ENCODE data around the gene PPP2R5D.

Gene PPP2R5D

GRCh38 chr6:43029120-43029519 lies 44.8 kb downstream of the PPP2R5D start:
- no peak overlapping the region for H4K8ac ChIP-seq (ENCODE audit: low read depth, low read length)
- no peak overlapping the region for H3K23ac ChIP-seq (ENCODE audit: low read length)
- H3K9ac ChIP-seq (ENCODE audit: low read length) = no peak overlapping the region
- no peak for DNase-seq
- H3K79me2 ChIP-seq (ENCODE audit: control insufficient read depth, insufficient read depth, low read length) = peaks cover 6% of the 10 kb centered on the region
- H3K18ac ChIP-seq (ENCODE audit: low read length) = no peak overlapping the region
- H3K4me3 ChIP-seq (ENCODE audit: low read length) = no peak overlapping the region
- no peak overlapping the region for H4K5ac ChIP-seq (ENCODE audit: low read length)
- no peak overlapping the region for H3K4me2 ChIP-seq (ENCODE audit: low read length)
- H2BK120ac ChIP-seq (ENCODE audit: low read depth, low read length) = no peak overlapping the region
- H2BK5ac ChIP-seq (ENCODE audit: low read length) = no peak overlapping the region
- no peak overlapping the region for H2BK15ac ChIP-seq (replicated peaks; ENCODE audit: low read depth)
- peaks cover 31% of the 10 kb centered on the region for H3K36me3 ChIP-seq (ENCODE audit: control insufficient read depth, insufficient read depth, low read length)
- H3K27ac ChIP-seq (ENCODE audit: low read depth, low read length) = no peak overlapping the region
- no peaks in the 10 kb centered on the region for H3K4me1 ChIP-seq (ENCODE audit: control insufficient read depth, low read depth, low read length)
- no peak overlapping the region for H3K56ac ChIP-seq (ENCODE audit: low read length)
- H3K79me1 ChIP-seq (ENCODE audit: low read length) = peaks cover 7% of the 10 kb centered on the region
- H2AK5ac ChIP-seq (ENCODE audit: low read length) = no peak overlapping the region
- no CpG with 5 or more reads among the region's 9 CpGs for WGBS (ENCODE audit: extremely low coverage, insufficient coverage, low lambda C conversion rate)
- no peak overlapping the region for H3K4ac ChIP-seq (ENCODE audit: low read depth, low read length)
- no peaks in the 10 kb centered on the region for H3K27me3 ChIP-seq (ENCODE audit: insufficient read depth, low read length, poor library complexity)

GRCh38 chr6:43032326-43032725 lies 48.0 kb downstream of the PPP2R5D start:
- Histone ChIP-seq H2AK5ac (ENCODE audit: low read length) (no peak overlapping the region), H3K4ac (ENCODE audit: low read depth, low read length) (no peak overlapping the region), H3K4me3 (ENCODE audit: low read length) (no peak overlapping the region), H3K79me2 (ENCODE audit: control insufficient read depth, insufficient read depth, low read length) (no peaks in the 10 kb centered on the region), H3K56ac (ENCODE audit: low read length) (no peak overlapping the region), H3K4me1 (ENCODE audit: control insufficient read depth, low read depth, low read length) (no peaks in the 10 kb centered on the region), H3K27me3 (ENCODE audit: insufficient read depth, low read length, poor library complexity) (no peaks in the 10 kb centered on the region), H4K5ac (ENCODE audit: low read length) (no peak overlapping the region), H3K4me2 (ENCODE audit: low read length) (no peak overlapping the region), H2BK120ac (ENCODE audit: low read depth, low read length) (no peak overlapping the region), H3K9ac (ENCODE audit: low read length) (no peak overlapping the region), H3K18ac (ENCODE audit: low read length) (no peak overlapping the region), H3K27ac (ENCODE audit: low read depth, low read length) (no peak overlapping the region), H2BK15ac (replicated peaks; ENCODE audit: low read depth) (no peak overlapping the region), H2BK5ac (ENCODE audit: low read length) (no peak overlapping the region), H3K36me3 (ENCODE audit: control insufficient read depth, insufficient read depth, low read length) (peaks cover 13% of the 10 kb centered on the region), H3K79me1 (ENCODE audit: low read length) (no peaks in the 10 kb centered on the region), H3K23ac (ENCODE audit: low read length) (no peak overlapping the region), H4K8ac (ENCODE audit: low read depth, low read length) (no peak overlapping the region)
- no peak for DNase-seq
- no CpG with 5 or more reads among the region's 4 CpGs for WGBS (ENCODE audit: extremely low coverage, insufficient coverage, low lambda C conversion rate)

GRCh38 chr6:43033496-43034189 lies 49.3 kb downstream of the PPP2R5D start:
- Histone ChIP-seq H3K36me3 (ENCODE audit: control insufficient read depth, insufficient read depth, low read length) (peaks cover 16% of the 10 kb centered on the region), H3K79me2 (ENCODE audit: control insufficient read depth, insufficient read depth, low read length) (no peaks in the 10 kb centered on the region), H3K27me3 (ENCODE audit: insufficient read depth, low read length, poor library complexity) (no peaks in the 10 kb centered on the region), H3K9ac (ENCODE audit: low read length) (no peak overlapping the region), H3K18ac (ENCODE audit: low read length) (no peak overlapping the region), H2BK15ac (replicated peaks; ENCODE audit: low read depth) (no peak overlapping the region), H3K4ac (ENCODE audit: low read depth, low read length) (no peak overlapping the region), H3K4me1 (ENCODE audit: control insufficient read depth, low read depth, low read length) (no peaks in the 10 kb centered on the region), H3K56ac (ENCODE audit: low read length) (no peak overlapping the region), H3K23ac (ENCODE audit: low read length) (no peak overlapping the region), H3K27ac (ENCODE audit: low read depth, low read length) (no peak overlapping the region), H3K4me2 (ENCODE audit: low read length) (no peak overlapping the region), H2BK5ac (ENCODE audit: low read length) (no peak overlapping the region), H2AK5ac (ENCODE audit: low read length) (no peak overlapping the region), H2BK120ac (ENCODE audit: low read depth, low read length) (no peak overlapping the region), H3K4me3 (ENCODE audit: low read length) (no peak overlapping the region), H4K8ac (ENCODE audit: low read depth, low read length) (no peak overlapping the region), H4K5ac (ENCODE audit: low read length) (no peak overlapping the region), H3K79me1 (ENCODE audit: low read length) (no peaks in the 10 kb centered on the region)
- WGBS (ENCODE audit: extremely low coverage, insufficient coverage, low lambda C conversion rate) = no CpG with 5 or more reads among the region's 2 CpGs
- DNase-seq = no peak

- H4K8ac ChIP-seq (ENCODE audit: low read depth, low read length) = no peak overlapping the region
- H3K18ac ChIP-seq (ENCODE audit: low read length) = no peak overlapping the region
- no peak for DNase-seq
- peaks cover 15% of the 10 kb centered on the region for H3K36me3 ChIP-seq (ENCODE audit: control insufficient read depth, insufficient read depth, low read length)
- no peaks in the 10 kb centered on the region for H3K4me1 ChIP-seq (ENCODE audit: control insufficient read depth, low read depth, low read length)
- no peaks in the 10 kb centered on the region for H3K27me3 ChIP-seq (ENCODE audit: insufficient read depth, low read length, poor library complexity)
- no peak overlapping the region for H3K23ac ChIP-seq (ENCODE audit: low read length)
- no peak overlapping the region for H3K9ac ChIP-seq (ENCODE audit: low read length)
- H3K79me1 ChIP-seq (ENCODE audit: low read length) = no peaks in the 10 kb centered on the region
- H2BK5ac ChIP-seq (ENCODE audit: low read length) = no peak overlapping the region
- H3K79me2 ChIP-seq (ENCODE audit: control insufficient read depth, insufficient read depth, low read length) = no peaks in the 10 kb centered on the region
- no peak overlapping the region for H4K5ac ChIP-seq (ENCODE audit: low read length)
- no peak overlapping the region for H3K27ac ChIP-seq (ENCODE audit: low read depth, low read length)
- no peak overlapping the region for H3K56ac ChIP-seq (ENCODE audit: low read length)
- H2AK5ac ChIP-seq (ENCODE audit: low read length) = no peak overlapping the region
- H2BK120ac ChIP-seq (ENCODE audit: low read depth, low read length) = no peak overlapping the region
- no peak overlapping the region for H3K4ac ChIP-seq (ENCODE audit: low read depth, low read length)
- no peak overlapping the region for H2BK15ac ChIP-seq (replicated peaks; ENCODE audit: low read depth)
- no peak overlapping the region for H3K4me3 ChIP-seq (ENCODE audit: low read length)
- no peak overlapping the region for H3K4me2 ChIP-seq (ENCODE audit: low read length)
- WGBS (ENCODE audit: extremely low coverage, insufficient coverage, low lambda C conversion rate) = no CpG with 5 or more reads among the region's 2 CpGs
These were observed 49.8 kb downstream of the PPP2R5D start for GRCh38 chr6:43034190-43034525.

- WGBS (ENCODE audit: extremely low coverage, insufficient coverage, low lambda C conversion rate) = no CpG with 5 or more reads among the region's 4 CpGs
- DNase-seq = no peak
These were observed 51.3 kb downstream of the PPP2R5D start for GRCh38 chr6:43035495-43036194.

More at GRCh38 chr6:43035495-43036194, 51.3 kb downstream of the PPP2R5D start:
- Histone ChIP-seq H3K4me3 (ENCODE audit: low read length) (no peak overlapping the region), H3K79me1 (ENCODE audit: low read length) (no peaks in the 10 kb centered on the region), H3K23ac (ENCODE audit: low read length) (no peak overlapping the region), H4K5ac (ENCODE audit: low read length) (no peak overlapping the region), H2BK120ac (ENCODE audit: low read depth, low read length) (no peak overlapping the region), H4K8ac (ENCODE audit: low read depth, low read length) (no peak overlapping the region), H3K4ac (ENCODE audit: low read depth, low read length) (no peak overlapping the region), H3K36me3 (ENCODE audit: control insufficient read depth, insufficient read depth, low read length) (peaks cover 13% of the 10 kb centered on the region), H3K56ac (ENCODE audit: low read length) (no peak overlapping the region), H2BK5ac (ENCODE audit: low read length) (no peak overlapping the region), H3K9ac (ENCODE audit: low read length) (no peak overlapping the region), H3K27me3 (ENCODE audit: insufficient read depth, low read length, poor library complexity) (no peaks in the 10 kb centered on the region), H3K79me2 (ENCODE audit: control insufficient read depth, insufficient read depth, low read length) (no peaks in the 10 kb centered on the region), H3K18ac (ENCODE audit: low read length) (no peak overlapping the region), H2AK5ac (ENCODE audit: low read length) (no peak overlapping the region), H2BK15ac (replicated peaks; ENCODE audit: low read depth) (no peak overlapping the region), H3K4me1 (ENCODE audit: control insufficient read depth, low read depth, low read length) (no peaks in the 10 kb centered on the region), H3K27ac (ENCODE audit: low read depth, low read length) (no peak overlapping the region), H3K4me2 (ENCODE audit: low read length) (no peak overlapping the region)
